Spleen (tissue), 11 donors: ENCODE results near the gene OBSCN. TPM values are rescaled to one million over a fixed set of nuclear protein-coding genes. Genes with fewer than 3 reads are reported as not detected.

Experiments
- DNase-seq: peaks from one replicate; pipeline ENCODE4 v3.0.0-alpha.2; 2020
- H3K27ac ChIP-seq, 8 donors: fragments of 200-600 bp; sonication (generic) in 7 of 8; 1 replicate in 4 of 8; 2 replicates in 4 of 8; pipeline versions ENCODE4 v1.5.0 to v1.8.0; 2016 to 2021; ENCODE audit warnings: inconsistent platforms in 4 of 8, mild to moderate bottlenecking in 4 of 8, moderate library complexity in 1 of 8
- H3K27me3 ChIP-seq, 7 donors: fragments of 200-600 bp; sonication (generic) in 6 of 7; replicated peaks in 1 of 7; 1 replicate in 4 of 7; 2 replicates in 3 of 7; pipeline versions ENCODE4 v1.5.0 to v1.8.0; 2016 to 2021; ENCODE audit warnings: inconsistent platforms in 3 of 7, mild to moderate bottlenecking in 1 of 7
- H3K36me3 ChIP-seq, 6 donors: fragments of 200-600 bp; sonication (generic) in 5 of 6; 1 replicate in 4 of 6; 2 replicates in 2 of 6; pipeline versions ENCODE4 v1.5.0 to v1.8.0; 2016 to 2021; ENCODE audit warnings: inconsistent platforms in 2 of 6
- H3K4me1 ChIP-seq, 6 donors: fragments of 200-600 bp; sonication (generic) in 5 of 6; 1 replicate in 3 of 6; 2 replicates in 3 of 6; pipeline versions ENCODE4 v1.5.0 to v1.8.0; 2016 to 2021; ENCODE audit warnings: inconsistent platforms in 3 of 6
- H3K4me3 ChIP-seq, 8 donors: fragments of 200-600 bp; sonication (generic) in 7 of 8; 1 replicate in 4 of 8; 2 replicates in 4 of 8; pipeline versions ENCODE4 v1.5.0 to v1.8.0; 2016 to 2021; ENCODE audit warnings: inconsistent platforms in 4 of 8, mild to moderate bottlenecking in 4 of 8, moderate library complexity in 2 of 8
- H3K9me3 ChIP-seq, 8 donors: fragments of 200-600 bp; sonication (generic) in 7 of 8; 1 replicate in 4 of 8; 2 replicates in 4 of 8; pipeline versions ENCODE4 v1.5.0 to v1.8.0; 2016 to 2021; ENCODE audit warnings: inconsistent platforms in 4 of 8
- POLR2A ChIP-seq, 3 donors: fragments of 450-650 bp; IDR thresholded peaks; one replicate each; pipeline ENCODE4 v1.5.1; 2017; ENCODE audit warnings: antibody characterized with exemption in 3 of 3, mild to moderate bottlenecking in 1 of 3
- POLR2AphosphoS5 ChIP-seq, 3 donors: sonication (generic); formaldehyde crosslinking; IDR thresholded peaks; one replicate each; pipeline ENCODE4 v1.5.1; 2017; ENCODE audit warnings: antibody characterized with exemption in 3 of 3
- WGBS, 5 donors: extraction: QIAGEN DNeasy Blood & Tissue Kit in 3 of 5; methylation state at CpG; one replicate each; pipeline versions ENCODE4 v1.1.5 to v1.1.7; 2013 to 2018; 5-methylcytosine and 5-hydroxymethylcytosine counted together
- intact Hi-C: fragments of 100-400 bp; cut with DNase I; formaldehyde crosslinking; loops from one replicate; pipeline ENCODE4 v1.15.0; 2023; ENCODE audit warnings: low total_unique reads
- microRNA-seq, 3 donors: library from miRNA; unstranded; fragments of <30 nt; microRNA quantifications; one replicate each; pipeline versions ENCODE4 to v1.1.0, GENCODE V29; 2019 to 2020
- polyA plus RNA-seq, 3 donors: library from polyadenylated mRNA; stranded (reverse); fragments of 200-250 nt; gene quantifications; one replicate each; pipeline ENCODE4 v1.2.1, GENCODE V29; 2013
- total RNA-seq, 7 donors: library from RNA; depleted of rRNA in 3 of 7; stranded (reverse); fragments of >200 nt in 3 of 7; fragmentation: NEBNext Ultra II Directional in 4 of 7; extraction: Animal tissue kit (Norgen Biotek cat#: 25700) in 4 of 7; gene quantifications; one replicate each; pipeline versions ENCODE4 v1.1.0 to v1.2.1, GENCODE V29; 2016 to 2021
- TF ChIP-seq, protein P1 (sequence below), 11 experiments: fragments of 200-600 bp in 7 of 11; fragments of 450-650 bp in 4 of 11; sonication (generic) in 4 of 11; IDR thresholded peaks in 8 of 11; conservative IDR thresholded peaks in 3 of 11; 1 replicate in 7 of 11; 2 replicates in 4 of 11; pipeline versions ENCODE4 v1.4.0 to v1.8.0; 2016 to 2021; ENCODE audit warnings: antibody characterized with exemption in 11 of 11, inconsistent platforms in 4 of 11, mild to moderate bottlenecking in 1 of 11
- donor health status: healthy with polysubstance abuse.
- donor health status: DM: no; HTN: no; CAD: no; lungs with moderate emphysema.
- donor health status: DM: no; HTN: no; CAD: no.
- donor health status: Bipolar disorder and iron deficiency.
- donor health status: healthy.
- donor health status: DM: no; HTN: no; CAD: no.
- donor health status: DM: yes; HTN: yes; CAD: no.

Gene OBSCN
- total and polyA plus RNA-seq, 10 donors = 12.6 to 71.7 (median 41.9) TPM

DNA sequence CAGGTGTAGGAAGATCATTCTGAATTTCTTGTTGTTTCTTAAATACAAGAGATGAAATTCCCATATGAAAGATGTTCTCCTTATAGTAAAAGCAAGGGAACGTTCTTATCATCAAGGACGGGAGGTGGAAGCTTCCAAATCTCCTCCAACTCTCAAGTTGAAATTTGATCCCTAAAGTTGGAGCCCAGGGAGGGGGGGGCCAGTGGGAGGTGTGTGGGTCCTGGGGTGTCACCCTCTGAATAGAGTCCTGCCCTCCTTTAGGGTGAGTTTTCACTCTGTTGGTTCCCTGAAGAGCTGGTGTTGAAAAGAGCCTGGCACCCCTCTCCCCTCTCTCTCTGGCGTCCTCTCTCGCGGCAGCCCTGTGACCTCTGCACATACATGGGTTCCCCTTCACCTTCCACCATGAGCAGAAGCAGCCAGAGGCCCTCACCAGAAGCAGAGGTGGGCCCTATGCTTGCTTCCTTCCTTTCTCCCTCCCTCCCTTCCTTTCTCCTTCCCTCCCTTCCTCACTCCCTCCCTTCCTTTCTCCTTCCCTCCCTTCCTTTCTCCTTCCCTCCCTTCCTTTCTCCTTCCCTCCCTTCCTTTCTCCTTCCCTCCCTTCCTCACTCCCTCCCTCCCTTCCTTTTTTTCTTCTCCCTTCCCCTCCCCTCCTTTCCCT lies 218.8 kb downstream of the OBSCN start:
- Histone ChIP-seq H3K27ac (no peak overlapping the region), H3K4me3 (no peak overlapping the region), H3K36me3 (no peaks in the 10 kb centered on the region), H3K4me1 (no peaks in the 10 kb centered on the region), H3K27me3 (peaks cover 0 to 5% (median 0%) of the 10 kb centered on the region in 7 donors), H3K9me3 (no peaks in the 10 kb centered on the region)
- peak; percentile 33 for DNase-seq
- intact Hi-C loops = no loop called here
- WGBS, 5 donors = 71 to 76% (median 73%) methylated on average over 5 of the region's 5 CpGs
- TF ChIP-seq, protein P1, sequence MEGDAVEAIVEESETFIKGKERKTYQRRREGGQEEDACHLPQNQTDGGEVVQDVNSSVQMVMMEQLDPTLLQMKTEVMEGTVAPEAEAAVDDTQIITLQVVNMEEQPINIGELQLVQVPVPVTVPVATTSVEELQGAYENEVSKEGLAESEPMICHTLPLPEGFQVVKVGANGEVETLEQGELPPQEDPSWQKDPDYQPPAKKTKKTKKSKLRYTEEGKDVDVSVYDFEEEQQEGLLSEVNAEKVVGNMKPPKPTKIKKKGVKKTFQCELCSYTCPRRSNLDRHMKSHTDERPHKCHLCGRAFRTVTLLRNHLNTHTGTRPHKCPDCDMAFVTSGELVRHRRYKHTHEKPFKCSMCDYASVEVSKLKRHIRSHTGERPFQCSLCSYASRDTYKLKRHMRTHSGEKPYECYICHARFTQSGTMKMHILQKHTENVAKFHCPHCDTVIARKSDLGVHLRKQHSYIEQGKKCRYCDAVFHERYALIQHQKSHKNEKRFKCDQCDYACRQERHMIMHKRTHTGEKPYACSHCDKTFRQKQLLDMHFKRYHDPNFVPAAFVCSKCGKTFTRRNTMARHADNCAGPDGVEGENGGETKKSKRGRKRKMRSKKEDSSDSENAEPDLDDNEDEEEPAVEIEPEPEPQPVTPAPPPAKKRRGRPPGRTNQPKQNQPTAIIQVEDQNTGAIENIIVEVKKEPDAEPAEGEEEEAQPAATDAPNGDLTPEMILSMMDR (IDR thresholded peaks at IDR 0.05 in 8 of 11, conservative IDR thresholded peaks at IDR 0.05 in 3 of 11) = no peak
- no peak for TF ChIP-seq POLR2AphosphoS5 (IDR thresholded peaks at IDR 0.05)
- TF ChIP-seq POLR2A (IDR thresholded peaks at IDR 0.05) = no peak

DNA sequence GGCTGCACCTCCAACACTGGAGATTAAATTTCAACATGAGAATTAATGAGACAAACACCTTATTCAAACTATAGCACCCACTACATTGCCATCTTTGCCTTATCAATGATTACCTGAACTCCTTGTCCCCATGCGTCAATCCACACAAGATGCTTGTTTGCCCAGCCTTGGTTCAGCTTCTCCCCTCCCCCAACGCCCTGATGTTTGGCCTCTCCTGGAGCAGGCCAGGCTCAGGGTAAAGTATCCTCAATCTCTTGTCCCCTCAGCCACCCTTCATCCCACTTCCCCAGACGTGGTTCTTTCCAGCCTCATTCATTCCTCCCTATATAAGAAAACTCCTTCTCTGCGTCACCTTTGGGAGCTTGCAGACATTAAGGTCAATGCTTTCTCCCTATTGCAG lies 220.6 kb downstream of the OBSCN start:
- Histone ChIP-seq H3K36me3 (no peaks in the 10 kb centered on the region), H3K4me1 (no peaks in the 10 kb centered on the region), H3K27ac (no peak overlapping the region), H3K4me3 (no peak overlapping the region), H3K27me3 (peaks cover 0 to 9% (median 0%) of the 10 kb centered on the region in 7 donors), H3K9me3 (no peaks in the 10 kb centered on the region)
- peak; percentile 0 for DNase-seq
- intact Hi-C loops = no loop called here
- no peak for TF ChIP-seq POLR2A (IDR thresholded peaks at IDR 0.05)
- TF ChIP-seq POLR2AphosphoS5 (IDR thresholded peaks at IDR 0.05) = no peak
- TF ChIP-seq, protein P1 (IDR thresholded peaks at IDR 0.05 in 8 of 11, conservative IDR thresholded peaks at IDR 0.05 in 3 of 11) = no peak
- WGBS, 5 donors = 73 to 85% (median 76%) methylated on average over 4 of the region's 4 CpGs

Small RNAs within 50 kb of the gene (microRNA-seq; reads per million reads assigned to microRNA genes)
- 0 reads per million in 3 donors for gene MIR6742

Other genes with a start within 250 kb of the OBSCN start
- gene WNT3A, start 201.0 kb upstream of the OBSCN start, total RNA-seq = not detected
- not detected for gene WNT3A, start 201.0 kb upstream of the OBSCN start, polyA plus RNA-seq
- gene ARF1, start 125.3 kb upstream of the OBSCN start, total RNA-seq = 100 to 1,000 TPM; 302 to 387 (median 338) TPM
- gene ARF1, start 125.3 kb upstream of the OBSCN start, polyA plus RNA-seq = 100 to 1,000 TPM; 150 to 282 (median 231) TPM
- gene C1orf35, start 104.7 kb upstream of the OBSCN start, total RNA-seq = 10 to 100 TPM in 6 of 7 donors, 1 to 10 TPM in 1; 7.3 to 14.2 (median 11.9) TPM
- 10 to 100 TPM; 18.7 to 23.4 (median 21.7) TPM for gene C1orf35, start 104.7 kb upstream of the OBSCN start, polyA plus RNA-seq
- 100 to 1,000 TPM in 1 of 7 donors, 10 to 100 TPM in 6; 32.3 to 103 (median 39.0) TPM for gene MRPL55, start 98.7 kb upstream of the OBSCN start, total RNA-seq
- 100 to 1,000 TPM in 2 of 3 donors, 10 to 100 TPM in 1; 95.2 to 114 (median 111) TPM for gene MRPL55, start 98.7 kb upstream of the OBSCN start, polyA plus RNA-seq
- gene GUK1, start 67.8 kb upstream of the OBSCN start, total RNA-seq = 100 to 1,000 TPM; 167 to 218 (median 186) TPM
- 100 to 1,000 TPM; 279 to 499 (median 316) TPM for gene GUK1, start 67.8 kb upstream of the OBSCN start, polyA plus RNA-seq
- 1 to 10 TPM in 6 of 7 donors, under 1 TPM in 1; 0.94 to 3.5 (median 2.4) TPM for gene GJC2, start 58.1 kb upstream of the OBSCN start, total RNA-seq
- under 1 TPM; 0.35 to 0.96 (median 0.67) TPM for gene GJC2, start 58.1 kb upstream of the OBSCN start, polyA plus RNA-seq
- gene IBA57, start 42.2 kb upstream of the OBSCN start, total RNA-seq = 10 to 100 TPM in 5 of 7 donors, 1 to 10 TPM in 2; 7.1 to 14.7 (median 11.6) TPM
- 1 to 10 TPM in 2 of 3 donors, under 1 TPM in 1; 0.59 to 4.3 (median 1.1) TPM for gene IBA57, start 42.2 kb upstream of the OBSCN start, polyA plus RNA-seq
- gene TRIM11, start 198.8 kb downstream of the OBSCN start, total RNA-seq = 10 to 100 TPM; 33.4 to 49.4 (median 39.8) TPM
- 10 to 100 TPM; 14.1 to 26.8 (median 20.7) TPM for gene TRIM11, start 198.8 kb downstream of the OBSCN start, polyA plus RNA-seq
- gene TRIM17, start 208.8 kb downstream of the OBSCN start, total RNA-seq = 1 to 10 TPM; 3.5 to 7.1 (median 5.4) TPM
- gene TRIM17, start 208.8 kb downstream of the OBSCN start, polyA plus RNA-seq = 1 to 10 TPM in 1 of 3 donors, under 1 TPM in 2; 0.36 to 4.0 (median 0.96) TPM